Lower lobe of right lung (tissue), 2 donors: ENCODE data around the gene DOCK1. TPM values are rescaled to one million over a fixed set of nuclear protein-coding genes. Genes with fewer than 3 reads are reported as not detected.

ENCODE experiments used
- ATAC-seq, 2 donors: fragments of 200-7000 bp; cut with Tn5 transposase; one replicate each; pipeline ENCODE4 v1.9.1; 2020 to 2022; ENCODE audit warnings: mild to moderate bottlenecking in 2 of 2, moderate library complexity in 2 of 2
- DNase-seq: peaks from one replicate; pipeline ENCODE4 v3.0.0-alpha.2; 2020
- H3K27ac ChIP-seq: fragments of 200-600 bp; one replicate; pipeline ENCODE4 v1.8.0; 2022
- H3K27me3 ChIP-seq: fragments of 200-600 bp; one replicate; pipeline ENCODE4 v1.8.0; 2022; ENCODE audit warnings: low read depth
- H3K36me3 ChIP-seq: fragments of 200-600 bp; one replicate; pipeline ENCODE4 v1.8.0; 2022; ENCODE audit warnings: mild to moderate bottlenecking
- H3K4me1 ChIP-seq: fragments of 200-600 bp; one replicate; pipeline ENCODE4 v1.8.0; 2022
- H3K4me3 ChIP-seq: fragments of 200-600 bp; one replicate; pipeline ENCODE4 v1.8.0; 2022; ENCODE audit warnings: mild to moderate bottlenecking
- H3K9me3 ChIP-seq: fragments of 200-600 bp; one replicate; pipeline ENCODE4 v1.8.0; 2022
- CTCF ChIP-seq: fragments of 200-600 bp; IDR thresholded peaks from one replicate; pipeline ENCODE4 v1.8.0; 2022; ENCODE audit warnings: antibody characterized with exemption, mild to moderate bottlenecking
- intact Hi-C: fragments of 100-400 bp; cut with DNase I; formaldehyde crosslinking; loops from one replicate; pipeline ENCODE4 v1.11.0; 2022
- total RNA-seq: library from RNA; stranded (reverse); fragmentation: NEBNext Ultra II Directional; extraction: Animal tissue kit (Norgen Biotek cat#: 25700); gene quantifications from one replicate; pipeline ENCODE4 v1.2.1, GENCODE V29; 2021
- donor health status: DM: no; HTN: yes; CAD: no; lungs with severe emphysema.

The DOCK1 gene
- total RNA-seq, 1 donor from 2014 or later: 44.8 TPM

GRCh38 chr10:127024685-127025435, 119.6 kb downstream of the DOCK1 start:
- H3K4me3 ChIP-seq: no peak overlapping the region
- H3K9me3 ChIP-seq: no peaks in the 10 kb centered on the region
- no peak for TF ChIP-seq CTCF
- DNase-seq (no peak), ATAC-seq (peak; percentile 35 to 43)
- no peaks in the 10 kb centered on the region for H3K27me3 ChIP-seq
- intact Hi-C loops: no loop called here
- no peaks in the 10 kb centered on the region for H3K4me1 ChIP-seq
- peaks cover 72% of the 10 kb centered on the region for H3K36me3 ChIP-seq
- peak overlapping the region; percentile 27 for H3K27ac ChIP-seq

- DNase-seq (no peak), ATAC-seq (no peak)
- no peak overlapping the region for H3K4me3 ChIP-seq
- H3K27me3 ChIP-seq: no peaks in the 10 kb centered on the region
- H3K9me3 ChIP-seq: no peaks in the 10 kb centered on the region
- H3K36me3 ChIP-seq: peaks cover 92% of the 10 kb centered on the region
- TF ChIP-seq CTCF: no peak
- H3K4me1 ChIP-seq: no peaks in the 10 kb centered on the region
- intact Hi-C loops: no loop called here
- H3K27ac ChIP-seq: no peak overlapping the region
Observed at GRCh38 chr10:127027786-127028185, 122.6 kb downstream of the DOCK1 start.

- no peak for ATAC-seq
- DNase-seq: no peak
- no peak for TF ChIP-seq CTCF
- Histone ChIP-seq H3K27me3 (no peaks in the 10 kb centered on the region), H3K9me3 (no peaks in the 10 kb centered on the region), H3K4me3 (no peak overlapping the region), H3K4me1 (no peaks in the 10 kb centered on the region), H3K27ac (no peak overlapping the region), H3K36me3 (peaks cover 94% of the 10 kb centered on the region)
- intact Hi-C loops: no loop called here
Observed at GRCh38 chr10:127028556-127028955, 123.3 kb downstream of the DOCK1 start.

- ATAC-seq (no peak), DNase-seq (no peak)
- intact Hi-C loops: no loop called here
- Histone ChIP-seq H3K36me3 (peaks cover 93% of the 10 kb centered on the region), H3K27me3 (no peaks in the 10 kb centered on the region), H3K27ac (no peak overlapping the region), H3K9me3 (no peaks in the 10 kb centered on the region), H3K4me3 (no peak overlapping the region), H3K4me1 (no peaks in the 10 kb centered on the region)
- no peak for TF ChIP-seq CTCF
Observed at GRCh38 chr10:127029061-127029460, 123.8 kb downstream of the DOCK1 start.

GRCh38 chr10:127033216-127034033, 128.2 kb downstream of the DOCK1 start:
- Histone ChIP-seq H3K4me1 (no peaks in the 10 kb centered on the region), H3K27ac (no peak overlapping the region), H3K27me3 (no peaks in the 10 kb centered on the region), H3K36me3 (peaks cover 85% of the 10 kb centered on the region), H3K9me3 (no peaks in the 10 kb centered on the region), H3K4me3 (no peak overlapping the region)
- DNase-seq (no peak), ATAC-seq (no peak)
- intact Hi-C loops: no loop called here
- no peak for TF ChIP-seq CTCF
